ENCODE results near the gene TP63.

TP63 gene

DNA sequence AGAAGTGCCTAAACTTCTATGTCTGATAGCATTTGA is at the start of gene TP63:
TSS of gene TP63 (plus strand) at position 17 of the 36 bp plus-strand sequence. CDS start 127 bp downstream, outside the sequence.
- no peak for ATAC-seq
- no peak for TF ChIP-seq BACH2 (CRISPR knock-in tag; IDR thresholded peaks at IDR 0.05; ENCODE audit: borderline replicate concordance)
- no peak for TF ChIP-seq ZFP3 (CRISPR knock-in tag; IDR thresholded peaks at IDR 0.05)
- TF ChIP-seq ESRRG (CRISPR knock-in tag; IDR thresholded peaks at IDR 0.05) = no peak
- TF ChIP-seq, protein P1, sequence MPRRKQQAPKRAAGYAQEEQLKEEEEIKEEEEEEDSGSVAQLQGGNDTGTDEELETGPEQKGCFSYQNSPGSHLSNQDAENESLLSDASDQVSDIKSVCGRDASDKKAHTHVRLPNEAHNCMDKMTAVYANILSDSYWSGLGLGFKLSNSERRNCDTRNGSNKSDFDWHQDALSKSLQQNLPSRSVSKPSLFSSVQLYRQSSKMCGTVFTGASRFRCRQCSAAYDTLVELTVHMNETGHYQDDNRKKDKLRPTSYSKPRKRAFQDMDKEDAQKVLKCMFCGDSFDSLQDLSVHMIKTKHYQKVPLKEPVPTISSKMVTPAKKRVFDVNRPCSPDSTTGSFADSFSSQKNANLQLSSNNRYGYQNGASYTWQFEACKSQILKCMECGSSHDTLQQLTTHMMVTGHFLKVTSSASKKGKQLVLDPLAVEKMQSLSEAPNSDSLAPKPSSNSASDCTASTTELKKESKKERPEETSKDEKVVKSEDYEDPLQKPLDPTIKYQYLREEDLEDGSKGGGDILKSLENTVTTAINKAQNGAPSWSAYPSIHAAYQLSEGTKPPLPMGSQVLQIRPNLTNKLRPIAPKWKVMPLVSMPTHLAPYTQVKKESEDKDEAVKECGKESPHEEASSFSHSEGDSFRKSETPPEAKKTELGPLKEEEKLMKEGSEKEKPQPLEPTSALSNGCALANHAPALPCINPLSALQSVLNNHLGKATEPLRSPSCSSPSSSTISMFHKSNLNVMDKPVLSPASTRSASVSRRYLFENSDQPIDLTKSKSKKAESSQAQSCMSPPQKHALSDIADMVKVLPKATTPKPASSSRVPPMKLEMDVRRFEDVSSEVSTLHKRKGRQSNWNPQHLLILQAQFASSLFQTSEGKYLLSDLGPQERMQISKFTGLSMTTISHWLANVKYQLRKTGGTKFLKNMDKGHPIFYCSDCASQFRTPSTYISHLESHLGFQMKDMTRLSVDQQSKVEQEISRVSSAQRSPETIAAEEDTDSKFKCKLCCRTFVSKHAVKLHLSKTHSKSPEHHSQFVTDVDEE (CRISPR knock-in tag; IDR thresholded peaks at IDR 0.05) = no peak
- no peak for TF ChIP-seq TCF4 (CRISPR knock-in tag; IDR thresholded peaks at IDR 0.05; ENCODE audit: borderline replicate concordance)
- no peak for TF ChIP-seq ZNF70 (CRISPR knock-in tag; IDR thresholded peaks at IDR 0.05)
- no peak for TF ChIP-seq PATZ1 (CRISPR knock-in tag; IDR thresholded peaks at IDR 0.05; ENCODE audit: borderline replicate concordance)
- TF ChIP-seq GLIS3 (CRISPR knock-in tag; IDR thresholded peaks at IDR 0.05) = no peak

- ATAC-seq = no peak
- TF ChIP-seq ESRRG (CRISPR knock-in tag; IDR thresholded peaks at IDR 0.05) (no peak), CSDC2 (CRISPR knock-in tag; IDR thresholded peaks at IDR 0.05) (no peak), BACH2 (CRISPR knock-in tag; IDR thresholded peaks at IDR 0.05; ENCODE audit: borderline replicate concordance) (no peak), POU6F1 (CRISPR knock-in tag; IDR thresholded peaks at IDR 0.05; ENCODE audit: borderline replicate concordance, low read depth) (no peak), PPARA (CRISPR knock-in tag; IDR thresholded peaks at IDR 0.05; ENCODE audit: borderline replicate concordance) (no peak), RARB (CRISPR knock-in tag; IDR thresholded peaks at IDR 0.05) (no peak), CSRNP3 (CRISPR knock-in tag; IDR thresholded peaks at IDR 0.05) (no peak), ZC3H10 (CRISPR knock-in tag; IDR thresholded peaks at IDR 0.05) (no peak), ZFP30 (CRISPR knock-in tag; IDR thresholded peaks at IDR 0.05) (no peak), OSR1 (CRISPR knock-in tag; IDR thresholded peaks at IDR 0.05) (no peak), PATZ1 (CRISPR knock-in tag; IDR thresholded peaks at IDR 0.05; ENCODE audit: borderline replicate concordance) (no peak), SNAI2 (CRISPR knock-in tag; IDR thresholded peaks at IDR 0.05) (no peak), ZFP3 (CRISPR knock-in tag; IDR thresholded peaks at IDR 0.05) (no peak), ZNF565 (CRISPR knock-in tag; conservative IDR thresholded peaks at IDR 0.05; ENCODE audit: low read depth) (no peak), TCF4 (CRISPR knock-in tag; IDR thresholded peaks at IDR 0.05; ENCODE audit: borderline replicate concordance) (no peak), GLIS3 (CRISPR knock-in tag; IDR thresholded peaks at IDR 0.05) (no peak), ISL1 (CRISPR knock-in tag; IDR thresholded peaks at IDR 0.05) (no peak)
- TF ChIP-seq, protein P2, sequence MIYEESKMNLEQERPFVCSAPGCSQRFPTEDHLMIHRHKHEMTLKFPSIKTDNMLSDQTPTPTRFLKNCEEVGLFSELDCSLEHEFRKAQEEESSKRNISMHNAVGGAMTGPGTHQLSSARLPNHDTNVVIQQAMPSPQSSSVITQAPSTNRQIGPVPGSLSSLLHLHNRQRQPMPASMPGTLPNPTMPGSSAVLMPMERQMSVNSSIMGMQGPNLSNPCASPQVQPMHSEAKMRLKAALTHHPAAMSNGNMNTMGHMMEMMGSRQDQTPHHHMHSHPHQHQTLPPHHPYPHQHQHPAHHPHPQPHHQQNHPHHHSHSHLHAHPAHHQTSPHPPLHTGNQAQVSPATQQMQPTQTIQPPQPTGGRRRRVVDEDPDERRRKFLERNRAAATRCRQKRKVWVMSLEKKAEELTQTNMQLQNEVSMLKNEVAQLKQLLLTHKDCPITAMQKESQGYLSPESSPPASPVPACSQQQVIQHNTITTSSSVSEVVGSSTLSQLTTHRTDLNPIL (CRISPR knock-in tag; IDR thresholded peaks at IDR 0.05; ENCODE audit: low read depth) = no peak
Observed at GRCh38 chr3:189582179-189582578, 49.0 kb upstream of the TP63 start.

DNA sequence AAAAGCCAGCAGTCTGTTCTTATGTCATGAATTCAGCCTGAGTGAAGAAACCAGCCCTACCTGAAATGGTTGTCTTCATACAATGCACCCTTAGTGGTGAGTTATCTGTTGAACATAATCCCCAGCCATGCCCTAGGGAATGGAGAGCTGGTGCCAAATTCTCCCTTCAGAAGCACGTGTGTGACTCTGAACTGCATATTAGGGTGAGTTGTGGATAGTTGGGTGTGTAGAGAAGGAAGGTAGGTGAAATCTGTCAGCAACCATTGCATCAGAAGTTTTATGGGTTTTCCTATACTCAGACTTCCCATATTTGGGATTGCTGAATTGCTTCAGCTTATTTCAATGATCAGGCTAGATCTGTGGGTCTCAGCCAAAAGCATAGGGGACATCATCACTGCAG is 46.5 kb upstream of the TP63 start:
- no peak for ATAC-seq
- TF ChIP-seq OSR1 (CRISPR knock-in tag; IDR thresholded peaks at IDR 0.05) (no peak), ESRRG (CRISPR knock-in tag; IDR thresholded peaks at IDR 0.05) (no peak), ARNTL (CRISPR knock-in tag; IDR thresholded peaks at IDR 0.05; ENCODE audit: borderline replicate concordance, low read depth) (no peak), TCF4 (CRISPR knock-in tag; IDR thresholded peaks at IDR 0.05; ENCODE audit: borderline replicate concordance) (no peak), ISL1 (CRISPR knock-in tag; IDR thresholded peaks at IDR 0.05) (no peak), SNAI2 (CRISPR knock-in tag; IDR thresholded peaks at IDR 0.05) (no peak), BACH2 (CRISPR knock-in tag; IDR thresholded peaks at IDR 0.05; ENCODE audit: borderline replicate concordance) (no peak), ZNF565 (CRISPR knock-in tag; conservative IDR thresholded peaks at IDR 0.05; ENCODE audit: low read depth) (no peak), ZNF70 (CRISPR knock-in tag; IDR thresholded peaks at IDR 0.05) (no peak), ZFP30 (CRISPR knock-in tag; IDR thresholded peaks at IDR 0.05) (no peak), CSRNP3 (CRISPR knock-in tag; IDR thresholded peaks at IDR 0.05) (no peak)
- TF ChIP-seq, protein P1 (CRISPR knock-in tag; IDR thresholded peaks at IDR 0.05) = no peak

All from SK-N-SH treated with all-trans-retinoic acid at 6 μM for 48 hours (cell line).